OCI-LY7 (cell line): ENCODE results near the gene CA10.

Source experiments
- CTCF ChIP-seq: fragments of 200-600 bp; sonication (generic); conservative IDR thresholded peaks from 2 replicates; pipeline ENCODE4 v1.5.1; 2014; ENCODE audit warnings: mild to moderate bottlenecking, antibody characterized with exemption, low read length, moderate library complexity, mixed read lengths
- EZH2phosphoT487 ChIP-seq: fragments of 200-600 bp; sonication (generic); IDR thresholded peaks from 2 replicates; pipeline ENCODE4 v1.6.1; 2018; ENCODE audit warnings: low read depth, borderline replicate concordance, mild to moderate bottlenecking, mixed run types, antibody characterized with exemption, low read length, moderate library complexity, mixed read lengths

DNA sequence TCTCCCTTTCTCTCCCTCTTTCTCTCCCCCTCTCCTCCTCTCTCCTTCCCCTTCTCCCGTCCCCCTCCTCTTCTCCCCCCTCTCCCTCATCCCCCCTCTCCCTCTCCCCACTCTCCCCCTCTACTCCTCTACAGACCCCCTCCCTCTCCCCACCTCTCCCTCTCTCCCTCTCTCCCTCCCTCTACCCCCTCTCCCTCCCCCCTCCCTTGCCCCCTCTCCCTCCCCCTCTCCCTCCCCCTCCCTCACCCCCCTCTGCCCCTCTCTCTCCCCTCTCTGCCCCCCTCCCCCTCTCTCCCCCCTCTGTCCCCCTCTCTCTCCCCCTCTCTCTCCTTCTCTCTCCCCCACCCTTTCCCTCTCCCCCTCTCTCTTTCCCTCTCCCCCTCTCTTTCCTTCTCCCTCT lies 545.3 kb downstream of the CA10 start:
- no peak for TF ChIP-seq CTCF
- no peak for TF ChIP-seq EZH2phosphoT487
